Astrocyte (in vitro differentiated cells and primary cell): ENCODE results near the gene MOXD1. TPM values are rescaled to one million over a fixed set of nuclear protein-coding genes. Genes with fewer than 3 reads are reported as not detected.

Experiments
- DNase-seq: peaks from one replicate; pipeline ENCODE4 v3.0.0-alpha.2; 2010; ENCODE audit warnings: low read depth
- FAIRE-seq: peaks from 2 replicates; lab custom pipeline; 2011; peaks lifted over from hg19 to GRCh38; lab: Jason Lieb, UNC
- H2AFZ ChIP-seq: 2 replicates; pipeline ENCODE4 v1.6.0; 2012; ENCODE audit warnings: low read depth, low read length, inconsistent platforms
- H3K27ac ChIP-seq: 2 replicates; pipeline ENCODE4 v1.5.1; 2011; ENCODE audit warnings: low read depth, low read length, inconsistent platforms
- H3K27me3 ChIP-seq: 2 replicates; pipeline ENCODE4 v1.6.0; 2011; ENCODE audit warnings: low read length, inconsistent platforms; ENCODE audit not compliant: insufficient read depth
- H3K36me3 ChIP-seq: 2 replicates; pipeline ENCODE4 v1.5.1; 2011; ENCODE audit warnings: low read length, inconsistent platforms; ENCODE audit not compliant: insufficient read depth
- H3K4me1 ChIP-seq: 2 replicates; pipeline ENCODE4 v1.5.1; 2011; ENCODE audit warnings: low read length, inconsistent platforms; ENCODE audit not compliant: insufficient read depth
- H3K4me2 ChIP-seq: 2 replicates; pipeline ENCODE4 v1.6.0; 2012; ENCODE audit warnings: low read length, inconsistent platforms
- H3K4me3 ChIP-seq: 2 replicates; pipeline ENCODE4 v1.5.1; 2011; ENCODE audit warnings: low read depth, mild to moderate bottlenecking, low read length, inconsistent platforms; ENCODE audit not compliant: insufficient read depth
- H3K79me2 ChIP-seq: 2 replicates; pipeline ENCODE4 v1.6.0; 2012; ENCODE audit warnings: mild to moderate bottlenecking, low read length, inconsistent platforms; ENCODE audit not compliant: insufficient read depth
- H3K9ac ChIP-seq: 2 replicates; pipeline ENCODE4 v1.6.0; 2012; ENCODE audit warnings: mild to moderate bottlenecking, low read length, inconsistent platforms
- H3K9me3 ChIP-seq: 2 replicates; pipeline ENCODE4 v1.5.1; 2012; ENCODE audit warnings: low read depth, mild to moderate bottlenecking, low read length, inconsistent platforms; ENCODE audit not compliant: insufficient read depth
- H4K20me1 ChIP-seq: 2 replicates; pipeline ENCODE4 v1.6.0; 2012; ENCODE audit warnings: low read length, inconsistent platforms; ENCODE audit not compliant: insufficient read depth
- H3K27ac Mint-ChIP-seq: one replicate; pipeline ENCODE4 v1.8.0; 2021; ENCODE audit warnings: mild to moderate bottlenecking, mixed read lengths; ENCODE audit not compliant: unreplicated experiment
- H3K27me3 Mint-ChIP-seq: one replicate; pipeline ENCODE4 v1.8.0; 2021; ENCODE audit warnings: low read depth, mixed read lengths; ENCODE audit not compliant: unreplicated experiment
- H3K36me3 Mint-ChIP-seq: one replicate; pipeline ENCODE4 v1.8.0; 2021; ENCODE audit warnings: low read depth, mixed read lengths; ENCODE audit not compliant: unreplicated experiment
- H3K4me1 Mint-ChIP-seq: one replicate; pipeline ENCODE4 v1.8.0; 2021; ENCODE audit warnings: low read depth, mixed read lengths; ENCODE audit not compliant: unreplicated experiment
- H3K4me3 Mint-ChIP-seq: one replicate; pipeline ENCODE4 v1.8.0; 2021; ENCODE audit warnings: mild to moderate bottlenecking, moderate library complexity, mixed read lengths; ENCODE audit not compliant: unreplicated experiment
- H3K9me3 Mint-ChIP-seq: one replicate; pipeline ENCODE4 v1.8.0; 2021; ENCODE audit warnings: mild to moderate bottlenecking, mixed read lengths; ENCODE audit not compliant: unreplicated experiment
- CTCF ChIP-seq: IDR thresholded peaks from 2 replicates; pipeline ENCODE4 v1.5.1; 2011; ENCODE audit warnings: low read depth, mild to moderate bottlenecking, inconsistent platforms, low read length, moderate library complexity; ENCODE audit not compliant: insufficient read depth
- EZH2 ChIP-seq: IDR thresholded peaks from 2 replicates; pipeline ENCODE4 v1.6.1; 2012; ENCODE audit warnings: mild to moderate bottlenecking, low read length, inconsistent platforms; ENCODE audit not compliant: insufficient read depth
- total RNA-seq: library from RNA; stranded (reverse); gene quantifications from 2 replicates; pipeline ENCODE4 v1.2.1, GENCODE V29; 2021

MOXD1 gene
- total RNA-seq, 1 donor from 2014 or later, result 3.5 TPM

- no peaks in the 10 kb centered on the region for H3K36me3 ChIP-seq
- no peaks in the 10 kb centered on the region for H3K79me2 ChIP-seq
- no peak overlapping the region for H3K27ac ChIP-seq
- H2AFZ ChIP-seq, result no peak overlapping the region
- H3K4me1 ChIP-seq, result no peaks in the 10 kb centered on the region
- FAIRE-seq, result no peak
- no peak overlapping the region for H3K4me3 ChIP-seq
- H3K4me2 ChIP-seq, result no peak overlapping the region
- Mint-ChIP-seq H3K4me3 (no peak overlapping the region), H3K36me3 (peaks cover 4% of the 10 kb centered on the region), H3K4me1 (no peaks in the 10 kb centered on the region), H3K27ac (no peak overlapping the region), H3K9me3 (peaks cover 5% of the 10 kb centered on the region), H3K27me3 (peaks cover 4% of the 10 kb centered on the region)
- TF ChIP-seq EZH2 (no peak), CTCF (no peak)
- peaks cover 4% of the 10 kb centered on the region for H3K9me3 ChIP-seq
- H4K20me1 ChIP-seq, result no peaks in the 10 kb centered on the region
- H3K27me3 ChIP-seq, result no peaks in the 10 kb centered on the region
- no peak overlapping the region for H3K9ac ChIP-seq
- DNase-seq, result no peak
These were observed 149.6 kb downstream of the MOXD1 start for GRCh38 chr6:132251711-132252110.

GRCh38 chr6:132247381-132248159, 153.7 kb downstream of the MOXD1 start:
- no peak overlapping the region for H3K4me2 ChIP-seq
- no peaks in the 10 kb centered on the region for H3K79me2 ChIP-seq
- H3K4me1 Mint-ChIP-seq, result no peaks in the 10 kb centered on the region
- H3K9me3 Mint-ChIP-seq, result peaks cover 5% of the 10 kb centered on the region
- H3K27me3 Mint-ChIP-seq, result peaks cover 4% of the 10 kb centered on the region
- peaks cover 4% of the 10 kb centered on the region for H3K9me3 ChIP-seq
- DNase-seq, result peak; percentile 28
- no peak overlapping the region for H2AFZ ChIP-seq
- H3K4me3 ChIP-seq, result no peak overlapping the region
- H4K20me1 ChIP-seq, result no peaks in the 10 kb centered on the region
- no peak for FAIRE-seq
- TF ChIP-seq CTCF (peak; percentile 13), EZH2 (no peak)
- H3K36me3 Mint-ChIP-seq, result peaks cover 4% of the 10 kb centered on the region
- H3K27ac Mint-ChIP-seq, result no peak overlapping the region
- H3K9ac ChIP-seq, result no peak overlapping the region
- H3K4me1 ChIP-seq, result no peaks in the 10 kb centered on the region
- H3K4me3 Mint-ChIP-seq, result no peak overlapping the region
- no peaks in the 10 kb centered on the region for H3K27me3 ChIP-seq
- H3K36me3 ChIP-seq, result no peaks in the 10 kb centered on the region
- H3K27ac ChIP-seq, result no peak overlapping the region
